OCI-LY7 (cell line): ENCODE data around the gene HLCS. TPM values are rescaled to one million over a fixed set of nuclear protein-coding genes. Genes with fewer than 3 reads are reported as not detected.

Source experiments
- BruUV-seq: library from RNA; stranded (reverse); fragments of 400-500 nt; replicated peaks from 2 replicates; lab custom pipeline; 2021; lab: Mats Ljungman, UMichigan
- CTCF ChIA-PET: fragments of 300-600 bp; sonication (Branson Sonifier 250); formaldehyde crosslinking; loops from one replicate; lab custom pipeline; 2022; ENCODE audit warnings: antibody characterized with exemption; ENCODE audit not compliant: unreplicated experiment; lab: Charles Lee
- POLR2A ChIA-PET: fragments of 300-600 bp; sonication (Branson Sonifier 250); formaldehyde crosslinking; loops from one replicate; lab custom pipeline; 2022; ENCODE audit warnings: antibody characterized with exemption; lab: Charles Lee
- DNase-seq: peaks from one replicate; pipeline ENCODE4 v3.0.0-alpha.2; 2015; ENCODE audit warnings: low spot score
- H2AFZ ChIP-seq: fragments of 200-600 bp; sonication (generic), shearing (Covaris generic); 2 replicates; pipeline ENCODE4 v1.6.1; 2014; ENCODE audit warnings: mild to moderate bottlenecking, antibody characterized with exemption, low read length, moderate library complexity
- H3K27ac ChIP-seq: fragments of 200-600 bp; sonication (generic); 2 replicates; pipeline ENCODE4 v1.5.1; 2014; ENCODE audit warnings: mixed run types, low read depth, mild to moderate bottlenecking, moderate library complexity, low read length, inconsistent platforms; ENCODE audit not compliant: poor library complexity, severe bottlenecking
- H3K36me3 ChIP-seq: fragments of 200-600 bp; sonication (generic); 2 replicates; pipeline ENCODE4 v1.6.1; 2014; ENCODE audit warnings: mild to moderate bottlenecking, antibody characterized with exemption, low read length, moderate library complexity, mixed read lengths; ENCODE audit not compliant: insufficient read depth
- H3K4me1 ChIP-seq: fragments of 200-600 bp; sonication (generic); 2 replicates; pipeline ENCODE4 v1.5.1; 2014; ENCODE audit warnings: mild to moderate bottlenecking, low read length; ENCODE audit not compliant: insufficient read depth, poor library complexity, severe bottlenecking
- H3K4me2 ChIP-seq: fragments of 200-600 bp; sonication (generic); 2 replicates; pipeline ENCODE4 v1.6.1; 2014; ENCODE audit warnings: mild to moderate bottlenecking, low read length
- H3K4me3 ChIP-seq: fragments of 200-600 bp; sonication (generic); 2 replicates; pipeline ENCODE4 v1.5.1; 2014; ENCODE audit warnings: mild to moderate bottlenecking, low read depth, low read length; ENCODE audit not compliant: poor library complexity, severe bottlenecking
- H3K79me2 ChIP-seq: fragments of 200-600 bp; sonication (generic); 2 replicates; pipeline ENCODE4 v1.6.1; 2016; ENCODE audit warnings: low read depth, mild to moderate bottlenecking, low read length, moderate library complexity, mixed read lengths; ENCODE audit not compliant: insufficient read depth
- H3K9me2 ChIP-seq: fragments of 200-600 bp; sonication (generic); 2 replicates; pipeline ENCODE4 v1.6.1; 2016; ENCODE audit warnings: mild to moderate bottlenecking, low read length, mixed read lengths; ENCODE audit not compliant: insufficient read depth
- H3K9me3 ChIP-seq: fragments of 200-600 bp; sonication (generic); 2 replicates; pipeline ENCODE4 v1.6.1; 2014; ENCODE audit warnings: mild to moderate bottlenecking, mixed run types, low read length, mixed read lengths
- H4K20me1 ChIP-seq: fragments of 200-600 bp; sonication (generic); 2 replicates; pipeline ENCODE4 v1.6.1; 2014; ENCODE audit warnings: mild to moderate bottlenecking, antibody characterized with exemption, low read length, moderate library complexity, mixed read lengths; ENCODE audit not compliant: insufficient read depth
- CTCF ChIP-seq: fragments of 200-600 bp; sonication (generic); conservative IDR thresholded peaks from 2 replicates; pipeline ENCODE4 v1.5.1; 2014; ENCODE audit warnings: mild to moderate bottlenecking, antibody characterized with exemption, low read length, moderate library complexity, mixed read lengths
- EZH2phosphoT487 ChIP-seq: fragments of 200-600 bp; sonication (generic); IDR thresholded peaks from 2 replicates; pipeline ENCODE4 v1.6.1; 2018; ENCODE audit warnings: low read depth, borderline replicate concordance, mild to moderate bottlenecking, mixed run types, antibody characterized with exemption, low read length, moderate library complexity, mixed read lengths
- intact Hi-C: fragments of 100-400 bp; cut with micrococcal nuclease; formaldehyde crosslinking; loops from one replicate; pipeline ENCODE4 v1.10.0; 2022; ENCODE audit not compliant: unreplicated experiment
- total RNA-seq, 2 experiments: library from RNA; depleted of rRNA in 1 of 2; stranded (reverse); fragments of >200 nt in 1 of 2; shearing (Covaris generic) in 1 of 2; gene quantifications; 2 replicates each; pipeline ENCODE4 v1.2.3, GENCODE V29; 2014 to 2022

HLCS gene
- total RNA-seq, 2 experiments from 2014 or later, result 12.0 to 20.9 TPM

- ChIA-PET CTCF (no interaction called here), POLR2A (interaction anchor here (0.6 to 1.2 kb wide), 2 partner anchors 22 to 1007 kb away, joined by 3 to 4 read pairs; no protein-coding TSS in a partner anchor)
- Histone ChIP-seq H4K20me1 (no peaks in the 10 kb centered on the region), H3K36me3 (no peaks in the 10 kb centered on the region), H3K4me2 (no peak overlapping the region), H3K9me3 (no peaks in the 10 kb centered on the region), H3K79me2 (no peaks in the 10 kb centered on the region), H3K4me1 (no peaks in the 10 kb centered on the region), H2AFZ (no peak overlapping the region), H3K4me3 (no peak overlapping the region), H3K9me2 (no peaks in the 10 kb centered on the region), H3K27ac (no peak overlapping the region)
- no peak for DNase-seq
- intact Hi-C loops, result no loop called here
- BruUV-seq, result no TSS peak
- TF ChIP-seq CTCF (no peak), EZH2phosphoT487 (no peak)
Measured at GRCh38 chr21:36732761-36733160, 233.7 kb downstream of the HLCS start.

GRCh38 chr21:36732217-36732616 lies 234.3 kb downstream of the HLCS start:
- Histone ChIP-seq H3K9me3 (no peaks in the 10 kb centered on the region), H3K9me2 (no peaks in the 10 kb centered on the region), H3K27ac (no peak overlapping the region), H4K20me1 (no peaks in the 10 kb centered on the region), H2AFZ (no peak overlapping the region), H3K4me2 (no peak overlapping the region), H3K36me3 (no peaks in the 10 kb centered on the region), H3K4me1 (no peaks in the 10 kb centered on the region), H3K79me2 (no peaks in the 10 kb centered on the region), H3K4me3 (no peak overlapping the region)
- ChIA-PET CTCF (no interaction called here), POLR2A (interaction anchor here (0.6 to 1.2 kb wide), 2 partner anchors 22 to 1007 kb away, joined by 3 to 4 read pairs; no protein-coding TSS in a partner anchor)
- no TSS peak for BruUV-seq
- no peak for TF ChIP-seq CTCF
- DNase-seq, result no peak
- intact Hi-C loops, result no loop called here

- Histone ChIP-seq H4K20me1 (no peaks in the 10 kb centered on the region), H3K27ac (no peak overlapping the region), H3K9me3 (no peaks in the 10 kb centered on the region), H3K79me2 (no peaks in the 10 kb centered on the region), H3K4me1 (no peaks in the 10 kb centered on the region), H3K9me2 (no peaks in the 10 kb centered on the region), H3K4me3 (no peak overlapping the region), H3K36me3 (no peaks in the 10 kb centered on the region), H3K4me2 (no peak overlapping the region), H2AFZ (no peak overlapping the region)
- ChIA-PET CTCF (no interaction called here), POLR2A (no interaction called here)
- no peak for DNase-seq
- intact Hi-C loops, result no loop called here
- BruUV-seq, result no TSS peak
- TF ChIP-seq CTCF (no peak), EZH2phosphoT487 (no peak)
Measured at GRCh38 chr21:36730291-36731281, 235.9 kb downstream of the HLCS start.
